HT1080 (cell line): ENCODE data around the gene AXL. TPM values are rescaled to one million over a fixed set of nuclear protein-coding genes. Genes with fewer than 3 reads are reported as not detected.

Experiments
- DNase-seq: peaks from one replicate; pipeline ENCODE4 v3.0.0-alpha.2; 2015; ENCODE audit warnings: low read depth
- total RNA-seq: library from RNA; depleted of rRNA; stranded (reverse); fragments of >200 nt; shearing (Covaris generic); gene quantifications from 2 replicates; pipeline ENCODE4 v1.2.3, GENCODE V29; 2014

The AXL gene
- total RNA-seq, 1 experiment from 2014 or later, result 754 TPM

- no peak for DNase-seq
Measured at GRCh38 chr19:41234512-41235168, 15.6 kb downstream of the AXL start.

GRCh38 chr19:41235480-41235879 lies 16.5 kb downstream of the AXL start:
- DNase-seq, result no peak

- DNase-seq, result no peak
Measured at GRCh38 chr19:41238244-41238643, 19.2 kb downstream of the AXL start.

GRCh38 chr19:41239363-41239762 lies 20.3 kb downstream of the AXL start:
- DNase-seq, result no peak

- no peak for DNase-seq
Measured at GRCh38 chr19:41239961-41240574, 21.0 kb downstream of the AXL start.

GRCh38 chr19:41241859-41242258 lies 22.8 kb downstream of the AXL start:
- no peak for DNase-seq

- DNase-seq, result no peak
Measured at GRCh38 chr19:41244117-41244516, 25.1 kb downstream of the AXL start.

- DNase-seq, result no peak
Measured at GRCh38 chr19:41245843-41246242, 26.8 kb downstream of the AXL start.

- no peak for DNase-seq
Measured at GRCh38 chr19:41248895-41249294, 29.9 kb downstream of the AXL start.

- no peak for DNase-seq
Measured at GRCh38 chr19:41249707-41250423, 30.8 kb downstream of the AXL start.

- no peak for DNase-seq
Measured at GRCh38 chr19:41253660-41254059, 34.6 kb downstream of the AXL start.

GRCh38 chr19:41255171-41255570 lies 36.1 kb downstream of the AXL start:
- DNase-seq, result no peak

- DNase-seq, result no peak
Measured at GRCh38 chr19:41261474-41262190, 42.6 kb downstream of the AXL start.

- peak; percentile 68 for DNase-seq
Measured at GRCh38 chr19:41263042-41263849, 44.2 kb downstream of the AXL start.

GRCh38 chr19:41263850-41264580 lies 45.0 kb downstream of the AXL start, which contains the start of gene HNRNPUL1:
HNRNPUL1 (plus strand) TSS chr19:41264372; CDS start chr19:41264504, 132 bp downstream.
- peak; percentile 100 for DNase-seq

- DNase-seq, result no peak
Measured at GRCh38 chr19:41264581-41265394, 45.8 kb downstream of the AXL start.

GRCh38 chr19:41265395-41266153 lies 46.6 kb downstream of the AXL start:
- DNase-seq, result peak; percentile 33

- DNase-seq, result no peak
Measured at GRCh38 chr19:41269055-41269454, 50.0 kb downstream of the AXL start.

- no peak for DNase-seq
Measured at GRCh38 chr19:41269571-41269970, 50.5 kb downstream of the AXL start.
